Activated T-cell treated with anti-CD3 and anti-CD28 coated beads, Interleukin-2, amount 50 U/mL, for 1 hour (primary cell): ENCODE measurements around the gene CCSER1.
"Not testable (repeated sequence)": the region's sequence is repeated elsewhere in the genome, so short reads cannot be mapped to it uniquely, and the experiment has no call there.

ENCODE experiments used
- DNase-seq: peaks from one replicate; pipeline ENCODE4 v3.0.0-alpha.2; 2020

Gene CCSER1

GRCh38 chr4:90306810-90307209 lies 179.6 kb downstream of the CCSER1 start:
- DNase-seq, result no peak

GRCh38 chr4:90317140-90317539 lies 189.9 kb downstream of the CCSER1 start:
- not testable (repeated sequence) for DNase-seq

- no peak for DNase-seq
These were observed 190.6 kb downstream of the CCSER1 start for GRCh38 chr4:90317785-90318184.

GRCh38 chr4:90318193-90318592 lies 191.0 kb downstream of the CCSER1 start:
- no peak for DNase-seq

GRCh38 chr4:90328558-90328957 lies 201.4 kb downstream of the CCSER1 start:
- no peak for DNase-seq

- DNase-seq, result no peak
These were observed 203.4 kb downstream of the CCSER1 start for GRCh38 chr4:90330546-90330945.

- no peak for DNase-seq
These were observed 218.5 kb downstream of the CCSER1 start for GRCh38 chr4:90345549-90346215.

- no peak for DNase-seq
These were observed 222.4 kb downstream of the CCSER1 start for GRCh38 chr4:90349636-90350035.

- DNase-seq, result no peak
These were observed 230.0 kb downstream of the CCSER1 start for GRCh38 chr4:90357117-90357710.

GRCh38 chr4:90375081-90375480 lies 247.9 kb downstream of the CCSER1 start:
- no peak for DNase-seq

- DNase-seq, result no peak
These were observed 266.0 kb downstream of the CCSER1 start for GRCh38 chr4:90393215-90393614.

- no peak for DNase-seq
These were observed 276.6 kb downstream of the CCSER1 start for GRCh38 chr4:90403781-90404180.

- DNase-seq, result not testable (repeated sequence)
These were observed 280.7 kb downstream of the CCSER1 start for GRCh38 chr4:90407897-90408296.

GRCh38 chr4:90412786-90413185 lies 285.6 kb downstream of the CCSER1 start:
- DNase-seq, result not testable (repeated sequence)

GRCh38 chr4:90415116-90415515 lies 287.9 kb downstream of the CCSER1 start:
- no peak for DNase-seq

- no peak for DNase-seq
These were observed 292.0 kb downstream of the CCSER1 start for GRCh38 chr4:90419124-90419711.

- DNase-seq, result no peak
These were observed 294.0 kb downstream of the CCSER1 start for GRCh38 chr4:90421161-90421560.

- DNase-seq, result no peak
These were observed 298.7 kb downstream of the CCSER1 start for GRCh38 chr4:90425893-90426292.

GRCh38 chr4:90438522-90438921 lies 311.3 kb downstream of the CCSER1 start:
- DNase-seq, result no peak

- no peak for DNase-seq
These were observed 314.6 kb downstream of the CCSER1 start for GRCh38 chr4:90441770-90442169.

GRCh38 chr4:90442619-90443018 lies 315.4 kb downstream of the CCSER1 start:
- DNase-seq, result no peak

- DNase-seq, result no peak
These were observed 316.0 kb downstream of the CCSER1 start for GRCh38 chr4:90443231-90443630.

- DNase-seq, result no peak
These were observed 317.7 kb downstream of the CCSER1 start for GRCh38 chr4:90444904-90445303.

- DNase-seq, result no peak
These were observed 318.2 kb downstream of the CCSER1 start for GRCh38 chr4:90445380-90445779.

- DNase-seq, result no peak
These were observed 322.4 kb downstream of the CCSER1 start for GRCh38 chr4:90449626-90450025.
